Natural killer cell treated with Interleukin-12 subunit alpha and Interleukin-12 subunit beta and Interleukin-15 and Interleukin-18, amount 100 ng/mL, for 72 hours (primary cell): Measurements from ENCODE around the gene GNA12. TPM values are rescaled to one million over a fixed set of nuclear protein-coding genes. Genes with fewer than 3 reads are reported as not detected.

Experiments used
- ATAC-seq, 2 donors: fragments of 150-1000 bp; cut with Tn5 transposase in 1 of 2; sonication (Bioruptor Pico), chemical (Tn5 transposase) in 1 of 2; 2 replicates each; pipeline ENCODE4 v1.10.0; 2021
- DNase-seq: peaks from one replicate; pipeline ENCODE4 v3.0.0; 2022; ENCODE audit warnings: low spot score
- H3K27ac Mint-ChIP-seq, 2 donors: 1 replicate in 1 of 2; 2 replicates in 1 of 2; pipeline ENCODE4 v1.8.0; 2022; ENCODE audit warnings: mixed read lengths in 2 of 2, mild to moderate bottlenecking in 1 of 2, moderate library complexity in 1 of 2
- H3K27me3 Mint-ChIP-seq, 2 donors: 1 replicate in 1 of 2; 2 replicates in 1 of 2; pipeline ENCODE4 v1.8.0; 2022; ENCODE audit warnings: mixed read lengths in 2 of 2
- H3K36me3 Mint-ChIP-seq: one replicate; pipeline ENCODE4 v1.8.0; 2022; ENCODE audit warnings: mixed read lengths
- H3K4me1 Mint-ChIP-seq, 2 donors: 1 replicate in 1 of 2; 2 replicates in 1 of 2; pipeline ENCODE4 v1.8.0; 2022; ENCODE audit warnings: low read depth in 2 of 2, mixed read lengths in 2 of 2, mild to moderate bottlenecking in 1 of 2
- H3K4me3 Mint-ChIP-seq: one replicate; pipeline ENCODE4 v1.8.0; 2022; ENCODE audit warnings: mixed read lengths
- H3K9me3 Mint-ChIP-seq: 2 replicates; pipeline ENCODE4 v1.8.0; 2022; ENCODE audit warnings: mixed read lengths
- total RNA-seq, 2 donors: library from RNA; stranded (reverse); gene quantifications; one replicate each; pipeline ENCODE4 v1.2.3, GENCODE V29; 2022

Gene GNA12
- total RNA-seq, 2 donors from 2014 or later = 15.5 to 27.1 TPM

- Mint-ChIP-seq H3K9me3 (no peaks in the 10 kb centered on the region), H3K27ac (no peak overlapping the region), H3K4me1 (peaks cover 27% of the 10 kb centered on the region in 2 donors), H3K36me3 (no peaks in the 10 kb centered on the region), H3K27me3 (no peaks in the 10 kb centered on the region), H3K4me3 (no peak overlapping the region)
- ATAC-seq (no peak), DNase-seq (no peak)
Measured at GRCh38 chr7:2824026-2824677, 20.0 kb downstream of the GNA12 start.

- Mint-ChIP-seq H3K4me3 (no peak overlapping the region), H3K36me3 (no peaks in the 10 kb centered on the region), H3K9me3 (no peaks in the 10 kb centered on the region), H3K27ac (no peak overlapping the region), H3K27me3 (no peaks in the 10 kb centered on the region), H3K4me1 (peaks cover 27% of the 10 kb centered on the region in 2 donors)
- ATAC-seq (no peak), DNase-seq (no peak)
Measured at GRCh38 chr7:2823130-2823529, 21.0 kb downstream of the GNA12 start.

DNA sequence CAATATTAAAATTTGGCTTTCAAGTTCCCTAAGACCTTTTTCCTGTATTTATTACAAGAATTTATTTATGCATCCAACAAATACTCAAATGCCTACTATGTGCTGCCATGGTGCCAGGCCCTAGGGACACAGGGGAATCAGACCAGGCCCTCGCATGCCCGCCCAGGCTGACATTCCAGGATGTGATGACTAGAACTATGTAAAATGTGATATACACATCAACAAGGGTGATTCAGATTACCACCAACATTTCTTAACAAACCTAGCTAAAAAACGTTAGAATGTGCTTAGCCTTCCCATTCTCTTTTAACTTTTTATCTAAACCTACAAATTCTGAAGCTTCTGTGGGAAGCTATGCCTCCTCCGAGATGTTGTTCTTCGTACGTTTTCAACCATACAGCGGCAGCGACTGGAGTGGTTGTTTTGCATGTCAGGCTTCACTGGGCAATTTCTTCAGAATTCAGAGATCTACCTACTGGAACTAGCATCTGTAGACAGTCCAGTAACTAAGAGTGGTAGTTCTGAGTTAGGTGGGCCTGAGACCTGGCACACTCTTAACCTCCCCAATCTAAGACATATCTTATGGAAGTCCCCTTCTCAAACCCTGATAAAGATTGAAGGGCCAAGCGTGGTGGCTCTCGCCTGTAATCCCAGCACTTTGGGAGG is 22.1 kb downstream of the GNA12 start:
- ATAC-seq (no peak), DNase-seq (no peak)
- no peaks in the 10 kb centered on the region for H3K27me3 Mint-ChIP-seq
- H3K9me3 Mint-ChIP-seq = no peaks in the 10 kb centered on the region
- no peaks in the 10 kb centered on the region for H3K36me3 Mint-ChIP-seq
- peaks cover 27% of the 10 kb centered on the region in 2 donors for H3K4me1 Mint-ChIP-seq
- no peak overlapping the region for H3K27ac Mint-ChIP-seq
- H3K4me3 Mint-ChIP-seq = no peak overlapping the region

DNA sequence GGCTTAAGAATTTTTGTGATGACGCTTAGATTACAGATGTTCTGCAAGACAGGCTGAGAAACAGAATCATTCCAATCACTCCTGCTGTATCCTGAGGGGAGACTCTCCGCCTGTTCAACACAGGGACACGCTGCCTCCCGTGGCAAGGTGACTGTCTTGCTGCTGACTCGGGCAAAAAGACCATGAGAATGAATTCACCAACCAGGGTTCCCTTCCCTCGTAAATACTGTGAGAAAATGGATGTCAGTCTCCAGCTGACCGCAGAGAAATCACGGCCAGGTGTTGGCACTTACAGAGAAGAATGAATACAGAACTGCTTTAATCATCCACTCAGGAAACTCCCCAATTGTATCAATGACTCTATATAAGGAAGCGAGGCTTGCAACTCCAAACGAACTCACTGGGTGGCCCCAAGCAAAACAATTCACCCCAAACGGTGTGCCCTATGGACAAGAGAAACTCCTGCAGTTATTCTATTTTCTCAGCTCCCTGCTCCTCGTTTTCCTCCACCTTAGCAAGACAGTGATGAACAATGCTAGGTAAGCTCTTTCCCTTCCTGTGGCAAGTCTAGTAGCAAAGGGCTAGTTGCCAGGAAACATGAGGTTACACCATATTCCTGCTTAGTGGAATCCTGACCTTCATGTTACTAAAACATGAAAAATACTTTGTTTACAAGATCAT is 22.8 kb downstream of the GNA12 start:
- Mint-ChIP-seq H3K9me3 (no peaks in the 10 kb centered on the region), H3K4me3 (no peak overlapping the region), H3K36me3 (no peaks in the 10 kb centered on the region), H3K27me3 (no peaks in the 10 kb centered on the region), H3K4me1 (peaks cover 23 to 27% of the 10 kb centered on the region in 2 donors), H3K27ac (no peak overlapping the region)
- no peak for DNase-seq
- ATAC-seq = no peak

DNA sequence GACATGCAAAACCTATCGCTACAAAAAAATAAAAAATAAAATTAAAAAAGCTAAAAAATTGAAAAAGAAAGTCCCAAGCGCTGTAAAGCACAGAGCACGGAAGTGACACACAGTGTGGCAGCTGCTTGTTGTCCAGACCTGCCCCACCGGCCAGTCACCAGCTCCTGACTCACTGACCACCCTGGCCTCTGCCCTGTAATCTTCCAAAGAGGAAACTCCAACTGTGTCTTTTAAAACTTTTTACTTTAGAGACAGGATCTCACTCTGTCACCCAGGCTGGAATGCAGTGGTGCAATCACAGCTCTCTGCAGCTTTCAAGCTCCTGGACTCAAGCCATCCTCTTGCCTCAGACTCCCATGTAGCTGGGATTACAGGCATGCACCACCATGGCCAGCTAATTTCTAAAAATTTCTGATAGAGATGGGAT is 23.6 kb downstream of the GNA12 start:
- Mint-ChIP-seq H3K4me1 (peaks cover 19 to 26% of the 10 kb centered on the region in 2 donors), H3K9me3 (no peaks in the 10 kb centered on the region), H3K27me3 (no peaks in the 10 kb centered on the region), H3K36me3 (no peaks in the 10 kb centered on the region), H3K4me3 (no peak overlapping the region), H3K27ac (no peak overlapping the region)
- DNase-seq = no peak
- ATAC-seq = no peak

GRCh38 chr7:2819954-2820397 is 24.1 kb downstream of the GNA12 start:
- Mint-ChIP-seq H3K4me1 (peaks cover 16 to 21% of the 10 kb centered on the region in 2 donors), H3K27me3 (no peaks in the 10 kb centered on the region), H3K27ac (no peak overlapping the region), H3K9me3 (no peaks in the 10 kb centered on the region), H3K36me3 (no peaks in the 10 kb centered on the region), H3K4me3 (no peak overlapping the region)
- DNase-seq = no peak
- ATAC-seq = no peak

GRCh38 chr7:2819161-2819953 is 24.8 kb downstream of the GNA12 start:
- Mint-ChIP-seq H3K27ac (no peak overlapping the region), H3K27me3 (no peaks in the 10 kb centered on the region), H3K9me3 (no peaks in the 10 kb centered on the region), H3K4me3 (no peak overlapping the region), H3K4me1 (peaks cover 12 to 15% of the 10 kb centered on the region in 2 donors), H3K36me3 (no peaks in the 10 kb centered on the region)
- DNase-seq (no peak), ATAC-seq (no peak)

GRCh38 chr7:2818653-2819052 is 25.5 kb downstream of the GNA12 start:
- H3K27me3 Mint-ChIP-seq = no peaks in the 10 kb centered on the region
- no peaks in the 10 kb centered on the region for H3K9me3 Mint-ChIP-seq
- H3K27ac Mint-ChIP-seq = no peak overlapping the region
- no peaks in the 10 kb centered on the region for H3K36me3 Mint-ChIP-seq
- H3K4me3 Mint-ChIP-seq = no peak overlapping the region
- ATAC-seq = no peak
- peaks cover 7 to 13% of the 10 kb centered on the region in 2 donors for H3K4me1 Mint-ChIP-seq
- DNase-seq = no peak

DNA sequence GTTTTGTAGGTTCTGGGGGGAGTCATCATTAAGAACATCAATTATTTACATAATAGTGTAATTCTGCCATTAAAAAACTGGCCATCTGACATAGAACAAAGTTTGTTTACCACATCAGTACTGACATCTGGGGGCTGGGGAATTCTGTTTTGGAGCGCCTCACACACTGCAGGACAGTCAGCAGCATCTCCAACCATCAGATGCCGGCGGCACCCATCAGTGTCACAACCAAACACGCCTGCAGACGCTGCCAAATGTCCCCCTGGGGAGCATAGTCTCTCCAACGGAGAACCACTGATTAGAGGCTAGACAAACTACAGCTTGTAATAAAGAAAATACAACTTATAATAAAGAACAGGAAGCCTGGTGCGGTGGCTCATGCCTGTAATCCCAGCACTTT is 26.0 kb downstream of the GNA12 start:
- Mint-ChIP-seq H3K27ac (no peak overlapping the region), H3K36me3 (no peaks in the 10 kb centered on the region)
- no peak for ATAC-seq

DNA sequence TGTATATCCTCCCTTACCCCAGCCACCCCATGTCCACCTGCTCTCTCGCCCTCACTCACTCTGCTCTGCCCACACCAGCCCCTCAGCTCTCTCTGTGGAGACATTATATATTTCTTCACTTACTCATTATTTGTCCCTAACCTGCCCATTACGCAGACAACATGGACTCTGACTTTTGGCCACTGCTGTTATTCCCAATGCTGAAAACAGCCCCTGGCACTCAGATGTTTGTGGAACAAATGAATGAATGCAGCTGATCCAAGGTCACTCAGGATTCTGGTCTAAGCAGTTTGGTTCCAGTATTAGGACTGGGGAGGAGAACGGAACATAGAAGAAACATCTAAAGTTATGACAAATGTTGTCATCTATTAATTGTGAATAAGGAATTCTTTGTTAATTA is 26.7 kb downstream of the GNA12 start:
- ATAC-seq = no peak
- Mint-ChIP-seq H3K27ac (no peak overlapping the region), H3K36me3 (no peaks in the 10 kb centered on the region), H3K9me3 (no peaks in the 10 kb centered on the region), H3K27me3 (no peaks in the 10 kb centered on the region), H3K4me1 (peaks cover 11 to 16% of the 10 kb centered on the region in 2 donors), H3K4me3 (no peak overlapping the region)
- no peak for DNase-seq

More for the DNA sequence above, 26.0 kb downstream of the GNA12 start:
- Mint-ChIP-seq H3K4me1 (peaks cover 11 to 13% of the 10 kb centered on the region in 2 donors), H3K4me3 (no peak overlapping the region), H3K27me3 (no peaks in the 10 kb centered on the region), H3K9me3 (no peaks in the 10 kb centered on the region)
- DNase-seq = no peak

- Mint-ChIP-seq H3K36me3 (no peaks in the 10 kb centered on the region), H3K27ac (no peak overlapping the region), H3K4me3 (no peak overlapping the region), H3K9me3 (no peaks in the 10 kb centered on the region), H3K4me1 (peaks cover 8 to 13% of the 10 kb centered on the region in 2 donors), H3K27me3 (no peaks in the 10 kb centered on the region)
- no peak for ATAC-seq
- no peak for DNase-seq
Measured at GRCh38 chr7:2815875-2816245, 28.2 kb downstream of the GNA12 start.

- Mint-ChIP-seq H3K4me1 (peaks cover 12 to 16% of the 10 kb centered on the region in 2 donors), H3K36me3 (no peaks in the 10 kb centered on the region), H3K27ac (no peak overlapping the region), H3K27me3 (no peaks in the 10 kb centered on the region), H3K4me3 (no peak overlapping the region), H3K9me3 (no peaks in the 10 kb centered on the region)
- no peak for ATAC-seq
- DNase-seq = no peak
Measured at GRCh38 chr7:2814946-2815874, 28.9 kb downstream of the GNA12 start.
